Tibial nerve (tissue), 4 donors: Measurements from ENCODE around the gene ABCC10.

Experiments
- EP300 ChIP-seq, 2 donors: sonication (generic); formaldehyde crosslinking; IDR thresholded peaks; one replicate each; pipeline ENCODE4 v1.6.1; 2017; ENCODE audit warnings: antibody characterized with exemption in 2 of 2, mild to moderate bottlenecking in 1 of 2
- TF ChIP-seq, protein P1 (sequence below), 5 experiments: fragments of 200-600 bp in 3 of 5; fragments of 450-650 bp in 2 of 5; sonication (generic) in 3 of 5; IDR thresholded peaks; one replicate each; pipeline ENCODE4 v1.5.1; 2016 to 2019; ENCODE audit warnings: antibody characterized with exemption in 5 of 5, mild to moderate bottlenecking in 3 of 5, moderate library complexity in 2 of 5

- TF ChIP-seq, protein P1, sequence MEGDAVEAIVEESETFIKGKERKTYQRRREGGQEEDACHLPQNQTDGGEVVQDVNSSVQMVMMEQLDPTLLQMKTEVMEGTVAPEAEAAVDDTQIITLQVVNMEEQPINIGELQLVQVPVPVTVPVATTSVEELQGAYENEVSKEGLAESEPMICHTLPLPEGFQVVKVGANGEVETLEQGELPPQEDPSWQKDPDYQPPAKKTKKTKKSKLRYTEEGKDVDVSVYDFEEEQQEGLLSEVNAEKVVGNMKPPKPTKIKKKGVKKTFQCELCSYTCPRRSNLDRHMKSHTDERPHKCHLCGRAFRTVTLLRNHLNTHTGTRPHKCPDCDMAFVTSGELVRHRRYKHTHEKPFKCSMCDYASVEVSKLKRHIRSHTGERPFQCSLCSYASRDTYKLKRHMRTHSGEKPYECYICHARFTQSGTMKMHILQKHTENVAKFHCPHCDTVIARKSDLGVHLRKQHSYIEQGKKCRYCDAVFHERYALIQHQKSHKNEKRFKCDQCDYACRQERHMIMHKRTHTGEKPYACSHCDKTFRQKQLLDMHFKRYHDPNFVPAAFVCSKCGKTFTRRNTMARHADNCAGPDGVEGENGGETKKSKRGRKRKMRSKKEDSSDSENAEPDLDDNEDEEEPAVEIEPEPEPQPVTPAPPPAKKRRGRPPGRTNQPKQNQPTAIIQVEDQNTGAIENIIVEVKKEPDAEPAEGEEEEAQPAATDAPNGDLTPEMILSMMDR (IDR thresholded peaks at IDR 0.05), result peak; percentile 35 to 61 (median 45)
- peak; percentile 78 to 82 for TF ChIP-seq EP300 (IDR thresholded peaks at IDR 0.05)
Observed at GRCh38 chr6:43427406-43428111, at the start of gene ABCC10.
